GM12872 (cell line): ENCODE measurements around the gene CNOT4.

Experiments
- CTCF ChIP-seq: IDR thresholded peaks from 3 replicates; pipeline ENCODE4 v1.5.1; 2011; ENCODE audit warnings: low read depth, mild to moderate bottlenecking, low read length, moderate library complexity; ENCODE audit not compliant: insufficient read depth

The CNOT4 gene

GRCh38 chr7:135492151-135492550, 17.8 kb downstream of the CNOT4 start:
- TF ChIP-seq CTCF = no peak

GRCh38 chr7:135490783-135491182, 19.1 kb downstream of the CNOT4 start:
- TF ChIP-seq CTCF = no peak

- no peak for TF ChIP-seq CTCF
These were observed 20.1 kb downstream of the CNOT4 start for GRCh38 chr7:135489791-135490190.

- no peak for TF ChIP-seq CTCF
These were observed 23.5 kb downstream of the CNOT4 start for GRCh38 chr7:135486261-135486920.

- no peak for TF ChIP-seq CTCF
These were observed 28.3 kb downstream of the CNOT4 start for GRCh38 chr7:135481598-135481979.

- TF ChIP-seq CTCF = no peak
These were observed 28.8 kb downstream of the CNOT4 start for GRCh38 chr7:135480966-135481597.

- TF ChIP-seq CTCF = no peak
These were observed 34.4 kb downstream of the CNOT4 start for GRCh38 chr7:135475521-135475920.
